WTC11 (cell line): Measurements from ENCODE around the gene UQCC2. TPM values are rescaled to one million over a fixed set of nuclear protein-coding genes. Genes with fewer than 3 reads are reported as not detected.

Experiments
- ATAC-seq: fragments of 200-7000 bp; cut with Tn5 transposase; 2 replicates; pipeline ENCODE4 v1.10.0; 2021; ENCODE audit warnings: mild to moderate bottlenecking, moderate library complexity
- CTCF ChIA-PET: fragments of 300-600 bp; sonication (Branson Sonifier 250); formaldehyde crosslinking; loops from one replicate; lab custom pipeline; 2021; ENCODE audit warnings: antibody characterized with exemption; lab: Charles Lee
- POLR2A ChIA-PET: fragments of 350-600 bp; sonication (Branson Sonifier 250); formaldehyde crosslinking; loops from one replicate; lab custom pipeline; 2021; ENCODE audit warnings: antibody characterized with exemption; lab: Charles Lee
- DNase-seq: peaks from one replicate; pipeline ENCODE4 v3.0.0; 2021; ENCODE audit warnings: low spot score
- H3K27ac Mint-ChIP-seq: 2 replicates; pipeline ENCODE4 v1.8.0; 2021; ENCODE audit warnings: mixed read lengths
- H3K27me3 Mint-ChIP-seq: 2 replicates; pipeline ENCODE4 v1.8.0; 2021; ENCODE audit warnings: low read depth, mild to moderate bottlenecking, moderate library complexity, mixed read lengths
- H3K36me3 Mint-ChIP-seq: 2 replicates; pipeline ENCODE4 v1.8.0; 2021; ENCODE audit warnings: mixed read lengths
- H3K4me1 Mint-ChIP-seq: 2 replicates; pipeline ENCODE4 v1.8.0; 2022; ENCODE audit warnings: mixed read lengths
- H3K4me3 Mint-ChIP-seq: 2 replicates; pipeline ENCODE4 v1.8.0; 2021; ENCODE audit warnings: mild to moderate bottlenecking, moderate library complexity, mixed read lengths
- H3K9me3 Mint-ChIP-seq: 2 replicates; pipeline ENCODE4 v1.8.0; 2021; ENCODE audit warnings: mixed read lengths
- ESRRA ChIP-seq: sonication (generic); formaldehyde crosslinking; IDR thresholded peaks from 2 replicates; pipeline ENCODE4 v1.8.1; 2022; ENCODE audit warnings: mild to moderate bottlenecking, missing genetic modification reagents, borderline replicate concordance
- FOXK1 ChIP-seq: sonication (generic); formaldehyde crosslinking; IDR thresholded peaks from 2 replicates; pipeline ENCODE4 v1.8.0; 2022; ENCODE audit warnings: mild to moderate bottlenecking, moderate library complexity, missing genetic modification reagents
- GRHL2 ChIP-seq: fragments of 250-450 bp; sonication (Bioruptor Pico); IDR thresholded peaks from 2 replicates; pipeline ENCODE4 v1.8.0; 2022; ENCODE audit warnings: mild to moderate bottlenecking, moderate library complexity; ENCODE audit not compliant: insufficient replicate concordance, severe bottlenecking
- JUN ChIP-seq: sonication (generic); formaldehyde crosslinking; IDR thresholded peaks from 2 replicates; pipeline ENCODE4 v1.8.0; 2023; ENCODE audit warnings: mild to moderate bottlenecking, missing genetic modification reagents
- SMAD4 ChIP-seq: sonication (generic); formaldehyde crosslinking; IDR thresholded peaks from 2 replicates; pipeline ENCODE4 v1.8.0; 2022; ENCODE audit warnings: mild to moderate bottlenecking, missing genetic modification reagents
- TEAD1 ChIP-seq: sonication (generic); formaldehyde crosslinking; IDR thresholded peaks from 2 replicates; pipeline ENCODE4 v1.8.0; 2022; ENCODE audit warnings: mild to moderate bottlenecking, missing genetic modification reagents
- ZBTB21 ChIP-seq: sonication (generic); formaldehyde crosslinking; IDR thresholded peaks from 2 replicates; pipeline ENCODE4 v1.8.1; 2023; ENCODE audit warnings: mild to moderate bottlenecking, missing genetic modification reagents, borderline replicate concordance
- ZNF121 ChIP-seq: sonication (generic); formaldehyde crosslinking; IDR thresholded peaks from 2 replicates; pipeline ENCODE4 v1.8.0; 2023; ENCODE audit warnings: missing genetic modification reagents
- ZNF219 ChIP-seq: sonication (generic); formaldehyde crosslinking; IDR thresholded peaks from 2 replicates; pipeline ENCODE4 v1.8.0; 2023; ENCODE audit warnings: missing genetic modification reagents, mild to moderate bottlenecking, borderline replicate concordance
- ZNF416 ChIP-seq: fragments of 250-450 bp; sonication (Bioruptor Pico); IDR thresholded peaks from 2 replicates; pipeline ENCODE4 v1.9.0; 2021; ENCODE audit warnings: mild to moderate bottlenecking, inconsistent platforms
- total RNA-seq: library from RNA; stranded (reverse); gene quantifications from 3 replicates; pipeline ENCODE4 v1.2.3, GENCODE V29; 2021
- TF ChIP-seq, protein P1 (sequence below): sonication (generic); formaldehyde crosslinking; IDR thresholded peaks from 2 replicates; pipeline ENCODE4 v1.8.1; 2022; ENCODE audit warnings: mild to moderate bottlenecking, missing genetic modification reagents, moderate library complexity, borderline replicate concordance
- TF ChIP-seq, protein P2 (sequence below): fragments of 250-450 bp; sonication (Bioruptor Pico); conservative IDR thresholded peaks from 2 replicates; pipeline ENCODE4 v1.9.0; 2021; ENCODE audit warnings: mild to moderate bottlenecking
- TF ChIP-seq, protein P3 (sequence below): sonication (generic); formaldehyde crosslinking; IDR thresholded peaks from 2 replicates; pipeline ENCODE4 v1.8.1; 2023; ENCODE audit warnings: mild to moderate bottlenecking, missing genetic modification reagents
- TF ChIP-seq, protein P4 (sequence below): fragments of 250-450 bp; sonication (Bioruptor Pico); IDR thresholded peaks from 2 replicates; pipeline ENCODE4 v1.9.0; 2021; ENCODE audit warnings: moderate library complexity, mild to moderate bottlenecking, inconsistent platforms, borderline replicate concordance
- TF ChIP-seq, protein P5 (sequence below): sonication (generic); formaldehyde crosslinking; IDR thresholded peaks from 2 replicates; pipeline ENCODE4 v1.8.0; 2023; ENCODE audit warnings: missing genetic modification reagents, mild to moderate bottlenecking, borderline replicate concordance
- TF ChIP-seq, protein P6 (sequence below): sonication (generic); formaldehyde crosslinking; IDR thresholded peaks from 2 replicates; pipeline ENCODE4 v1.8.1; 2023; ENCODE audit warnings: mild to moderate bottlenecking, missing genetic modification reagents, moderate library complexity
- TF ChIP-seq, protein P7 (sequence below): fragments of 250-450 bp; sonication (Bioruptor Pico); IDR thresholded peaks from 2 replicates; pipeline ENCODE4 v1.9.0; 2021; ENCODE audit warnings: mild to moderate bottlenecking, borderline replicate concordance

The UQCC2 gene
- total RNA-seq, 1 experiment from 2014 or later: 65.8 TPM

DNA sequence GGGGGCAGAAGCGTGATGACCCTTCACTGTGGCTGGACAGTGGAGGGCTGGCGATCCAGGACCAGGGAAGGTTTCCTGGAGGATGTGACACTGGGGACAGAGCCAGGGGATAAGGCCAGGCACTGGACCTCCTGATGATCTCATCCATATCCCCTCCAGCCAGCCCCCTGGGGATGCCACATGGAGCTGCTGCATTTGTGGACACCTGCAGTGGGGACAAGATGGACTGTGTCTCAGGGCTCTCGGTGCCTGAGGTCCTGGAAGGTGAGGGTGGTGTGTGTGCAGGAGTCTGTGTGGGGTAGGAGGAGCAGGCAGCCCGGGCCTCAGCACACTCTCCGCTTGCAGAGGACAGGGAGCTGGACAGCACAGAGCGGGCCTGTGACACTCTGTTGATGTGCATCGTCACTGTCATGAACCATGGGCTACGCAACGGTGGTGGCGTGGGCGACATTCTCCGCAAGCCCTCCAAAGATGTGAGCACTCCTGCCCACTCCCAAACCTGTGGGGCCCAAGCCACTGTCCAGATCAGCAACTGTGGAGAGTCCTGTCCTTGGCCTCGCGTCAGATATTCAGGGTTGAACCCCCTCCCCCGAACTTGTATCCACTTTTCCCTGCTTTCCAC is 19.9 kb downstream of the UQCC2 start:
- no peak overlapping the region for H3K4me3 Mint-ChIP-seq
- POLR2A ChIA-PET: interaction anchor here (0.6 kb wide), 1 partner anchor 30 kb away, joined by 3 read pairs; no protein-coding TSS in a partner anchor
- no peak for DNase-seq
- TF ChIP-seq, protein P1, sequence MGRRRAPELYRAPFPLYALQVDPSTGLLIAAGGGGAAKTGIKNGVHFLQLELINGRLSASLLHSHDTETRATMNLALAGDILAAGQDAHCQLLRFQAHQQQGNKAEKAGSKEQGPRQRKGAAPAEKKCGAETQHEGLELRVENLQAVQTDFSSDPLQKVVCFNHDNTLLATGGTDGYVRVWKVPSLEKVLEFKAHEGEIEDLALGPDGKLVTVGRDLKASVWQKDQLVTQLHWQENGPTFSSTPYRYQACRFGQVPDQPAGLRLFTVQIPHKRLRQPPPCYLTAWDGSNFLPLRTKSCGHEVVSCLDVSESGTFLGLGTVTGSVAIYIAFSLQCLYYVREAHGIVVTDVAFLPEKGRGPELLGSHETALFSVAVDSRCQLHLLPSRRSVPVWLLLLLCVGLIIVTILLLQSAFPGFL (CRISPR knock-in tag): no peak
- TF ChIP-seq JUN: no peak
- no peak for TF ChIP-seq ZNF219 (CRISPR knock-in tag)
- TF ChIP-seq, protein P2, sequence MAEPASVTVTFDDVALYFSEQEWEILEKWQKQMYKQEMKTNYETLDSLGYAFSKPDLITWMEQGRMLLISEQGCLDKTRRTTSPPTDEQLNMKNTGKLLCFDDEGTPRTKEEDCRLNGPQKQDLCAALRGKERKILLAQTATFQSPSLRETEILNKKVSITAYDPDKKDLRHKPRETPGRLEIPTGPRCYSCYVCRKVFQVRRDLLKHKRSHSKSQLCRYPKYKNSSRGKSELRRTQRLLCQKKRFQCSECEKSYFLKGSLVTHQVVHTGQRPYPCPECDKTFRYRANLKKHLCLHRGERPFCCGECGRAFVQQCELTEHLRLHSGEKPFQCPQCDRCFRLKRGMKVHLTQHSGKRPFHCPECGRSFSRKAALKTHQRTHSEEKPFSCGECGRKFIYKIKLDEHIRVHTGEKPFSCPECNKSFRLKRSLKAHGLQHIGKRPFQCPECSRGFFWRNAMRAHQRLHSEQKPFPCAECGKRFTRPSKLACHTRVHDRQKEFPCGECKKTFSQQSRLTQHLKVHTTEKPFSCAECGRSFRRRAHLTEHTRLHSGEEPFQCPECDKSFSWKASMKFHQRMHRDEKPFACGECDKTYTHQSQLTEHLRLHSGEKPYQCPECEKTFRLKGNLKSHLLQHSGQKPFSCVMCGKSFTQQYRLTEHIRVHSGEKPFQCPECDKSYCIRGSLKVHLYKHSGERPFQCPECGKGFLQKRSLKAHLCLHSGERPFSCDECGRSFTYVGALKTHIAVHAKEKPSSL (CRISPR knock-in tag): no peak
- TF ChIP-seq, protein P3, sequence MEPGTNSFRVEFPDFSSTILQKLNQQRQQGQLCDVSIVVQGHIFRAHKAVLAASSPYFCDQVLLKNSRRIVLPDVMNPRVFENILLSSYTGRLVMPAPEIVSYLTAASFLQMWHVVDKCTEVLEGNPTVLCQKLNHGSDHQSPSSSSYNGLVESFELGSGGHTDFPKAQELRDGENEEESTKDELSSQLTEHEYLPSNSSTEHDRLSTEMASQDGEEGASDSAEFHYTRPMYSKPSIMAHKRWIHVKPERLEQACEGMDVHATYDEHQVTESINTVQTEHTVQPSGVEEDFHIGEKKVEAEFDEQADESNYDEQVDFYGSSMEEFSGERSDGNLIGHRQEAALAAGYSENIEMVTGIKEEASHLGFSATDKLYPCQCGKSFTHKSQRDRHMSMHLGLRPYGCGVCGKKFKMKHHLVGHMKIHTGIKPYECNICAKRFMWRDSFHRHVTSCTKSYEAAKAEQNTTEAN (CRISPR knock-in tag): no peak
- no peak for TF ChIP-seq ZNF121 (CRISPR knock-in tag)
- TF ChIP-seq, protein P4, sequence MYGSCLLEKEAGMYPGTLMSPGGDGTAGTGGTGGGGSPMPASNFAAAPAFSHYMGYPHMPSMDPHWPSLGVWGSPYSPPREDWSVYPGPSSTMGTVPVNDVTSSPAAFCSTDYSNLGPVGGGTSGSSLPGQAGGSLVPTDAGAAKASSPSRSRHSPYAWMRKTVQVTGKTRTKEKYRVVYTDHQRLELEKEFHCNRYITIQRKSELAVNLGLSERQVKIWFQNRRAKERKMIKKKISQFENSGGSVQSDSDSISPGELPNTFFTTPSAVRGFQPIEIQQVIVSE (CRISPR knock-in tag): no peak
- TF ChIP-seq, protein P5, sequence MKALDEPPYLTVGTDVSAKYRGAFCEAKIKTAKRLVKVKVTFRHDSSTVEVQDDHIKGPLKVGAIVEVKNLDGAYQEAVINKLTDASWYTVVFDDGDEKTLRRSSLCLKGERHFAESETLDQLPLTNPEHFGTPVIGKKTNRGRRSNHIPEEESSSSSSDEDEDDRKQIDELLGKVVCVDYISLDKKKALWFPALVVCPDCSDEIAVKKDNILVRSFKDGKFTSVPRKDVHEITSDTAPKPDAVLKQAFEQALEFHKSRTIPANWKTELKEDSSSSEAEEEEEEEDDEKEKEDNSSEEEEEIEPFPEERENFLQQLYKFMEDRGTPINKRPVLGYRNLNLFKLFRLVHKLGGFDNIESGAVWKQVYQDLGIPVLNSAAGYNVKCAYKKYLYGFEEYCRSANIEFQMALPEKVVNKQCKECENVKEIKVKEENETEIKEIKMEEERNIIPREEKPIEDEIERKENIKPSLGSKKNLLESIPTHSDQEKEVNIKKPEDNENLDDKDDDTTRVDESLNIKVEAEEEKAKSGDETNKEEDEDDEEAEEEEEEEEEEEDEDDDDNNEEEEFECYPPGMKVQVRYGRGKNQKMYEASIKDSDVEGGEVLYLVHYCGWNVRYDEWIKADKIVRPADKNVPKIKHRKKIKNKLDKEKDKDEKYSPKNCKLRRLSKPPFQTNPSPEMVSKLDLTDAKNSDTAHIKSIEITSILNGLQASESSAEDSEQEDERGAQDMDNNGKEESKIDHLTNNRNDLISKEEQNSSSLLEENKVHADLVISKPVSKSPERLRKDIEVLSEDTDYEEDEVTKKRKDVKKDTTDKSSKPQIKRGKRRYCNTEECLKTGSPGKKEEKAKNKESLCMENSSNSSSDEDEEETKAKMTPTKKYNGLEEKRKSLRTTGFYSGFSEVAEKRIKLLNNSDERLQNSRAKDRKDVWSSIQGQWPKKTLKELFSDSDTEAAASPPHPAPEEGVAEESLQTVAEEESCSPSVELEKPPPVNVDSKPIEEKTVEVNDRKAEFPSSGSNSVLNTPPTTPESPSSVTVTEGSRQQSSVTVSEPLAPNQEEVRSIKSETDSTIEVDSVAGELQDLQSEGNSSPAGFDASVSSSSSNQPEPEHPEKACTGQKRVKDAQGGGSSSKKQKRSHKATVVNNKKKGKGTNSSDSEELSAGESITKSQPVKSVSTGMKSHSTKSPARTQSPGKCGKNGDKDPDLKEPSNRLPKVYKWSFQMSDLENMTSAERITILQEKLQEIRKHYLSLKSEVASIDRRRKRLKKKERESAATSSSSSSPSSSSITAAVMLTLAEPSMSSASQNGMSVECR (CRISPR knock-in tag): no peak
- TF ChIP-seq, protein P6, sequence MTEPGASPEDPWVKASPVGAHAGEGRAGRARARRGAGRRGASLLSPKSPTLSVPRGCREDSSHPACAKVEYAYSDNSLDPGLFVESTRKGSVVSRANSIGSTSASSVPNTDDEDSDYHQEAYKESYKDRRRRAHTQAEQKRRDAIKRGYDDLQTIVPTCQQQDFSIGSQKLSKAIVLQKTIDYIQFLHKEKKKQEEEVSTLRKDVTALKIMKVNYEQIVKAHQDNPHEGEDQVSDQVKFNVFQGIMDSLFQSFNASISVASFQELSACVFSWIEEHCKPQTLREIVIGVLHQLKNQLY (CRISPR knock-in tag): no peak
- no peak for TF ChIP-seq ESRRA
- TF ChIP-seq, protein P7, sequence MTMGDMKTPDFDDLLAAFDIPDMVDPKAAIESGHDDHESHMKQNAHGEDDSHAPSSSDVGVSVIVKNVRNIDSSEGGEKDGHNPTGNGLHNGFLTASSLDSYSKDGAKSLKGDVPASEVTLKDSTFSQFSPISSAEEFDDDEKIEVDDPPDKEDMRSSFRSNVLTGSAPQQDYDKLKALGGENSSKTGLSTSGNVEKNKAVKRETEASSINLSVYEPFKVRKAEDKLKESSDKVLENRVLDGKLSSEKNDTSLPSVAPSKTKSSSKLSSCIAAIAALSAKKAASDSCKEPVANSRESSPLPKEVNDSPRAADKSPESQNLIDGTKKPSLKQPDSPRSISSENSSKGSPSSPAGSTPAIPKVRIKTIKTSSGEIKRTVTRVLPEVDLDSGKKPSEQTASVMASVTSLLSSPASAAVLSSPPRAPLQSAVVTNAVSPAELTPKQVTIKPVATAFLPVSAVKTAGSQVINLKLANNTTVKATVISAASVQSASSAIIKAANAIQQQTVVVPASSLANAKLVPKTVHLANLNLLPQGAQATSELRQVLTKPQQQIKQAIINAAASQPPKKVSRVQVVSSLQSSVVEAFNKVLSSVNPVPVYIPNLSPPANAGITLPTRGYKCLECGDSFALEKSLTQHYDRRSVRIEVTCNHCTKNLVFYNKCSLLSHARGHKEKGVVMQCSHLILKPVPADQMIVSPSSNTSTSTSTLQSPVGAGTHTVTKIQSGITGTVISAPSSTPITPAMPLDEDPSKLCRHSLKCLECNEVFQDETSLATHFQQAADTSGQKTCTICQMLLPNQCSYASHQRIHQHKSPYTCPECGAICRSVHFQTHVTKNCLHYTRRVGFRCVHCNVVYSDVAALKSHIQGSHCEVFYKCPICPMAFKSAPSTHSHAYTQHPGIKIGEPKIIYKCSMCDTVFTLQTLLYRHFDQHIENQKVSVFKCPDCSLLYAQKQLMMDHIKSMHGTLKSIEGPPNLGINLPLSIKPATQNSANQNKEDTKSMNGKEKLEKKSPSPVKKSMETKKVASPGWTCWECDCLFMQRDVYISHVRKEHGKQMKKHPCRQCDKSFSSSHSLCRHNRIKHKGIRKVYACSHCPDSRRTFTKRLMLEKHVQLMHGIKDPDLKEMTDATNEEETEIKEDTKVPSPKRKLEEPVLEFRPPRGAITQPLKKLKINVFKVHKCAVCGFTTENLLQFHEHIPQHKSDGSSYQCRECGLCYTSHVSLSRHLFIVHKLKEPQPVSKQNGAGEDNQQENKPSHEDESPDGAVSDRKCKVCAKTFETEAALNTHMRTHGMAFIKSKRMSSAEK (CRISPR knock-in tag): no peak
- no peak for TF ChIP-seq FOXK1
- no peak for TF ChIP-seq ZNF416
- TF ChIP-seq TEAD1 (CRISPR knock-in tag): no peak
- TF ChIP-seq GRHL2 (CRISPR knock-in tag): no peak
- no peak for TF ChIP-seq ZBTB21 (CRISPR knock-in tag)
- no peak for TF ChIP-seq SMAD4 (CRISPR knock-in tag)
- peaks cover 56% of the 10 kb centered on the region for H3K36me3 Mint-ChIP-seq
- no peak overlapping the region for H3K27ac Mint-ChIP-seq
- no peaks in the 10 kb centered on the region for H3K9me3 Mint-ChIP-seq
- no peak for ATAC-seq
- H3K4me1 Mint-ChIP-seq: peaks cover 7% of the 10 kb centered on the region; the same call in 1 of the 2 replicates
- no peaks in the 10 kb centered on the region for H3K27me3 Mint-ChIP-seq
- CTCF ChIA-PET: interaction anchor here (0.9 to 1.2 kb wide), 2 partner anchors 9 to 100 kb away, joined by 3 to 8 read pairs; no protein-coding TSS in a partner anchor
